Adrenal gland (tissue), 12 donors: Measurements from ENCODE around the gene DRC7. TPM values are rescaled to one million over a fixed set of nuclear protein-coding genes. Genes with fewer than 3 reads are reported as not detected.
"Not testable (repeated sequence)": the region's sequence is repeated elsewhere in the genome, so short reads cannot be mapped to it uniquely, and the experiment has no call there.

ENCODE experiments used
- DNase-seq, 7 donors: peaks; one replicate each; pipeline ENCODE4 v3.0.0-alpha.2; 2019 to 2020
- H3K27ac ChIP-seq, 5 donors: fragments of 200-600 bp; sonication (generic) in 4 of 5; 1 replicate in 3 of 5; 2 replicates in 2 of 5; pipeline versions ENCODE4 v1.5.1 to v1.8.0; 2016 to 2020; ENCODE audit warnings: mild to moderate bottlenecking in 1 of 5
- H3K27me3 ChIP-seq: fragments of 200-600 bp; 2 replicates; pipeline ENCODE4 v1.8.0; 2021
- H3K36me3 ChIP-seq, 2 donors: fragments of 200-600 bp; replicated peaks in 1 of 2; 1 replicate in 1 of 2; 2 replicates in 1 of 2; pipeline versions ENCODE4 v1.5.1 to v1.8.0; 2018 to 2022
- H3K4me1 ChIP-seq, 2 donors: fragments of 200-600 bp; replicated peaks in 1 of 2; 1 replicate in 1 of 2; 2 replicates in 1 of 2; pipeline versions ENCODE4 v1.5.1 to v1.8.0; 2018 to 2021
- H3K4me3 ChIP-seq, 4 donors: fragments of 200-600 bp; sonication (generic) in 3 of 4; one replicate each; pipeline ENCODE4 v1.5.1; 2016 to 2018
- H3K9me3 ChIP-seq, 3 donors: fragments of 200-600 bp; sonication (generic) in 1 of 3; replicated peaks in 1 of 3; 1 replicate in 2 of 3; 2 replicates in 1 of 3; pipeline versions ENCODE4 v1.5.1 to v1.8.0; 2016 to 2021
- CTCF ChIP-seq, 6 experiments: fragments of 450-650 bp in 4 of 6; fragments of 200-600 bp in 2 of 6; sonication (generic) in 1 of 6; IDR thresholded peaks; 1 replicate in 5 of 6; 2 replicates in 1 of 6; pipeline versions ENCODE4 v1.5.1 to v1.8.0; 2016 to 2021; ENCODE audit warnings: antibody characterized with exemption in 6 of 6, mild to moderate bottlenecking in 2 of 6, moderate library complexity in 1 of 6
- POLR2A ChIP-seq, 2 donors: fragments of 450-650 bp; IDR thresholded peaks; one replicate each; pipeline ENCODE4 v1.6.1; 2017; ENCODE audit warnings: antibody characterized with exemption in 2 of 2, mild to moderate bottlenecking in 2 of 2, moderate library complexity in 1 of 2
- WGBS, 4 donors: extraction: QIAGEN DNeasy Blood & Tissue Kit in 2 of 4; methylation state at CpG; one replicate each; pipeline versions ENCODE4 v1.1.5 to v1.1.7; 2013 to 2017; 5-methylcytosine and 5-hydroxymethylcytosine counted together
- intact Hi-C, 2 donors: fragments of 100-400 bp; cut with DNase I; formaldehyde crosslinking; loops; one replicate each; pipeline versions ENCODE4 v1.14.1 to v1.15.0; 2022 to 2023
- polyA plus RNA-seq, 3 donors: library from polyadenylated mRNA; stranded (reverse); fragments of 200-250 nt in 2 of 3; fragments of 350-450 nt in 1 of 3; fragmentation: Illumina TruSeq in 1 of 3; extraction: RNeasy Lipid Tissue Mini Kit (QIAGEN cat#74804) in 1 of 3; gene quantifications; one replicate each; pipeline ENCODE4 v1.2.3, GENCODE V29; 2013 to 2014
- total RNA-seq, 9 donors: library from RNA; depleted of rRNA in 4 of 9; stranded (reverse); fragments of >200 nt in 4 of 9; fragments of 120-200 nt in 1 of 9; fragmentation: NEBNext Ultra II Directional in 1 of 9; extraction: Animal tissue kit (Norgen Biotek cat#: 25700) in 1 of 9; gene quantifications; one replicate each; pipeline versions ENCODE4 v1.1.0 to v1.2.4, GENCODE V29; 2013 to 2023
- donor health status: healthy with polysubstance abuse.
- donor health status: Bipolar disorder and iron deficiency.
- donor health status: DM: yes; HTN: yes; CAD: no.
- donor health status: DM: no; HTN: no; CAD: no.
- donor health status: DM: no; HTN: no; CAD: no.
- donor health status: DM: yes; HTN: yes; CAD: no.

The DRC7 gene
- total and polyA plus RNA-seq, 12 donors: 0.03 to 0.72 (median 0.33) TPM; not detected in 9

GRCh38 chr16:57726433-57726947 lies 31.9 kb downstream of the DRC7 start:
- Histone ChIP-seq H3K27ac (no peak overlapping the region), H3K4me3 (no peak overlapping the region), H3K9me3 (no peaks in the 10 kb centered on the region), H3K36me3 (no peaks in the 10 kb centered on the region), H3K4me1 (no peaks in the 10 kb centered on the region), H3K27me3 (no peaks in the 10 kb centered on the region)
- no peak for TF ChIP-seq POLR2A (IDR thresholded peaks at IDR 0.05)
- TF ChIP-seq CTCF (IDR thresholded peaks at IDR 0.05): no peak
- WGBS, 4 donors: 63 to 78% (median 70%) methylated on average over 7 of the region's 7 CpGs
- intact Hi-C loops: loop anchor here (10.0 kb wide), 1 partner anchor 152 kb away; no protein-coding TSS in a partner anchor
- no peak for DNase-seq

DNA sequence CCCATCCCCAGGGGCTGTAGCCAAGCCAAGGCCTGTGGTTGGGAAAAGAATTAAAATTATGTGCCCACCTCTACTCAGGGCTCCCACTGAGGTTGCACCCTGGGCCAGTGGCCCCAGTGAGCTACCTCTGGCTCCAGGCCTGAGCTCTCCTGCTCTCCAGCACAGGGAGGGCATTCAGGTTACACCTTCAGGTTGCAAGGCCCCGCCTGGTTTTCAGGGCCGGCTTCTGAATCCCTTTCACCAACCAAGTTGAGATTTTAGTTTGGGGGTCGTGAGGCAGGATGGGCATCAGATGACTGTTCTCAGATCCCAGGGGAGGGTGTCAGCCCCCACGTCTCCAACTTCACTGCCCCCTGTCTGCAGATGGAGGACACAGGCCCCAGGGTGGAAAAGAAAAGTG lies 33.0 kb downstream of the DRC7 start:
- Histone ChIP-seq H3K4me1 (no peaks in the 10 kb centered on the region), H3K4me3 (no peak overlapping the region), H3K36me3 (no peaks in the 10 kb centered on the region), H3K27me3 (no peaks in the 10 kb centered on the region), H3K9me3 (no peaks in the 10 kb centered on the region), H3K27ac (no peak overlapping the region)
- TF ChIP-seq CTCF (IDR thresholded peaks at IDR 0.05) (no peak), POLR2A (IDR thresholded peaks at IDR 0.05) (no peak)
- intact Hi-C loops: loop anchor here (10.0 kb wide), 1 partner anchor 153 kb away; no protein-coding TSS in a partner anchor
- no peak for DNase-seq
- WGBS, 4 donors: 68 to 79% (median 71%) methylated on average over 2 to 4 of the region's 4 CpGs

GRCh38 chr16:57728336-57729181 lies 34.0 kb downstream of the DRC7 start:
- WGBS, 4 donors: 93 to 98% (median 94%) methylated on average over 9 to 14 of the region's 14 CpGs
- intact Hi-C loops: loop anchor here (10.0 kb wide), 1 partner anchor 154 kb away; no protein-coding TSS in a partner anchor
- H3K36me3 ChIP-seq: no peaks in the 10 kb centered on the region
- DNase-seq: no peak
- no peak for TF ChIP-seq POLR2A (IDR thresholded peaks at IDR 0.05)
- no peak for TF ChIP-seq CTCF (IDR thresholded peaks at IDR 0.05)
- no peak overlapping the region for H3K4me3 ChIP-seq
- no peaks in the 10 kb centered on the region for H3K4me1 ChIP-seq
- H3K27ac ChIP-seq: no peak overlapping the region
- no peaks in the 10 kb centered on the region for H3K27me3 ChIP-seq
- H3K9me3 ChIP-seq: no peaks in the 10 kb centered on the region

- Histone ChIP-seq H3K36me3 (no peaks in the 10 kb centered on the region), H3K4me1 (peaks cover 0 to 3% of the 10 kb centered on the region in 2 donors), H3K4me3 (no peak overlapping the region), H3K27me3 (no peaks in the 10 kb centered on the region), H3K27ac (no peak overlapping the region), H3K9me3 (no peaks in the 10 kb centered on the region)
- TF ChIP-seq CTCF (IDR thresholded peaks at IDR 0.05) (no peak), POLR2A (IDR thresholded peaks at IDR 0.05) (no peak)
- DNase-seq: no peak
- WGBS, 4 donors: 72 to 92% (median 81%) methylated on average over 1 of the region's 1 CpG
- intact Hi-C loops: loop anchor here (10.0 kb wide), 1 partner anchor 154 kb away; no protein-coding TSS in a partner anchor
Observed at GRCh38 chr16:57729182-57729484, 34.5 kb downstream of the DRC7 start.

GRCh38 chr16:57729852-57730251 lies 35.2 kb downstream of the DRC7 start:
- not testable (repeated sequence) for H3K4me3 ChIP-seq, H3K9me3 ChIP-seq, H3K4me1 ChIP-seq, H3K36me3 ChIP-seq, H3K27ac ChIP-seq, H3K27me3 ChIP-seq, DNase-seq
- intact Hi-C loops: loop anchor here (10.0 kb wide), 1 partner anchor 155 kb away; no protein-coding TSS in a partner anchor
- WGBS, 4 donors: 83 to 90% (median 88%) methylated on average over 6 of the region's 6 CpGs
